ENCODE measurements around the gene PLXDC1. TPM values are rescaled to one million over a fixed set of nuclear protein-coding genes. Genes with fewer than 3 reads are reported as not detected.
"Not testable (repeated sequence)": the region's sequence is repeated elsewhere in the genome, so short reads cannot be mapped to it uniquely, and the experiment has no call there.

The PLXDC1 gene
- polyA plus RNA-seq, 1 experiment = 1.9 TPM

- Histone ChIP-seq H3K9me3 (ENCODE audit: control insufficient read depth, insufficient read depth, low read length) (no peaks in the 10 kb centered on the region), H3K27ac (ENCODE audit: low read depth, low read length) (no peak overlapping the region), H3K27me3 (ENCODE audit: control insufficient read depth, insufficient read depth, low read length) (peaks cover 29% of the 10 kb centered on the region), H3K4me3 (ENCODE audit: low read depth, low read length) (no peak overlapping the region)
- no peak for DNase-seq (ENCODE audit: low read depth, low spot score)
- no peak for TF ChIP-seq CTCF (IDR thresholded peaks at IDR 0.05; ENCODE audit: low read depth, low read length)
- ChIA-PET POLR2A (no interaction called here), CTCF (interaction anchor here (1.1 to 3.3 kb wide), 3 partner anchors 80 to 102 kb away, joined by 3 to 24 read pairs (median 8); partner anchors contain the start of gene ARL5C)
Measured at GRCh38 chr17:39063681-39064069, 87.8 kb downstream of the PLXDC1 start.

- POLR2A ChIA-PET = no interaction called here
- Histone ChIP-seq H3K27ac (ENCODE audit: low read depth, low read length) (no peak overlapping the region), H3K27me3 (ENCODE audit: control insufficient read depth, insufficient read depth, low read length) (peaks cover 26% of the 10 kb centered on the region), H3K4me3 (ENCODE audit: low read depth, low read length) (no peak overlapping the region), H3K9me3 (ENCODE audit: control insufficient read depth, insufficient read depth, low read length) (no peaks in the 10 kb centered on the region)
- CTCF ChIA-PET = interaction anchor here (1.1 to 3.3 kb wide), 4 partner anchors 80 to 112 kb away, joined by 3 to 24 read pairs (median 6); partner anchors contain the start of gene ARL5C
- DNase-seq (ENCODE audit: low read depth, low spot score) = no peak
- no peak for TF ChIP-seq CTCF (IDR thresholded peaks at IDR 0.05; ENCODE audit: low read depth, low read length)
Measured at GRCh38 chr17:39062846-39063680, 88.4 kb downstream of the PLXDC1 start.

- no peak overlapping the region for H3K27ac ChIP-seq (ENCODE audit: low read depth, low read length)
- no peak for DNase-seq (ENCODE audit: low read depth, low spot score)
- H3K4me3 ChIP-seq (ENCODE audit: low read depth, low read length) = no peak overlapping the region
- peaks cover 11% of the 10 kb centered on the region for H3K27me3 ChIP-seq (ENCODE audit: control insufficient read depth, insufficient read depth, low read length)
- no peak for TF ChIP-seq CTCF (IDR thresholded peaks at IDR 0.05; ENCODE audit: low read depth, low read length)
- no peaks in the 10 kb centered on the region for H3K9me3 ChIP-seq (ENCODE audit: control insufficient read depth, insufficient read depth, low read length)
- CTCF ChIA-PET = no interaction called here
- POLR2A ChIA-PET = no interaction called here
Measured at GRCh38 chr17:39058524-39058923, 92.9 kb downstream of the PLXDC1 start.

GRCh38 chr17:39057701-39058206 is 93.7 kb downstream of the PLXDC1 start:
- no peak for DNase-seq (ENCODE audit: low read depth, low spot score)
- ChIA-PET POLR2A (interaction anchor here (0.6 kb wide), 1 partner anchor 45 kb away, joined by 5 read pairs; no protein-coding TSS in a partner anchor), CTCF (interaction anchor here (0.8 kb wide), 1 partner anchor 75 kb away, joined by 3 read pairs; no protein-coding TSS in a partner anchor)
- no peak overlapping the region for H3K27ac ChIP-seq (ENCODE audit: low read depth, low read length)
- H3K4me3 ChIP-seq (ENCODE audit: low read depth, low read length) = no peak overlapping the region
- H3K27me3 ChIP-seq (ENCODE audit: control insufficient read depth, insufficient read depth, low read length) = peaks cover 9% of the 10 kb centered on the region
- TF ChIP-seq CTCF (IDR thresholded peaks at IDR 0.05; ENCODE audit: low read depth, low read length) = no peak
- H3K9me3 ChIP-seq (ENCODE audit: control insufficient read depth, insufficient read depth, low read length) = no peaks in the 10 kb centered on the region

- Histone ChIP-seq H3K27ac (ENCODE audit: low read depth, low read length) (no peak overlapping the region), H3K4me3 (ENCODE audit: low read depth, low read length) (no peak overlapping the region), H3K9me3 (ENCODE audit: control insufficient read depth, insufficient read depth, low read length) (peaks cover 3% of the 10 kb centered on the region; the same call in 1 of the 2 replicates), H3K27me3 (ENCODE audit: control insufficient read depth, insufficient read depth, low read length) (peaks cover 15% of the 10 kb centered on the region)
- ChIA-PET POLR2A (no interaction called here), CTCF (no interaction called here)
- no peak for TF ChIP-seq CTCF (IDR thresholded peaks at IDR 0.05; ENCODE audit: low read depth, low read length)
- DNase-seq (ENCODE audit: low read depth, low spot score) = no peak
Measured at GRCh38 chr17:39054111-39054645, 97.3 kb downstream of the PLXDC1 start.

GRCh38 chr17:39052423-39052822 is 99.0 kb downstream of the PLXDC1 start:
- H3K27ac ChIP-seq (ENCODE audit: low read depth, low read length); H3K4me3 ChIP-seq (ENCODE audit: low read depth, low read length); POLR2A ChIA-PET; CTCF ChIA-PET; DNase-seq (ENCODE audit: low read depth, low spot score): not testable (repeated sequence)
- Histone ChIP-seq H3K9me3 (ENCODE audit: control insufficient read depth, insufficient read depth, low read length) (peaks cover 19% of the 10 kb centered on the region), H3K27me3 (ENCODE audit: control insufficient read depth, insufficient read depth, low read length) (peaks cover 15% of the 10 kb centered on the region)
